Common myeloid progenitor, CD34-positive (primary cell): ENCODE data around the gene TIAM2.

Source experiments
- CTCF ChIA-PET: fragments of 350-600 bp; sonication (Branson Sonifier 250); formaldehyde crosslinking; loops from one replicate; lab custom pipeline; 2021; ENCODE audit warnings: antibody characterized with exemption; lab: Charles Lee
- POLR2A ChIA-PET: fragments of 350-600 bp; sonication (Branson Sonifier 250); formaldehyde crosslinking; loops from one replicate; lab custom pipeline; 2021; ENCODE audit warnings: antibody characterized with exemption; lab: Charles Lee
- DNase-seq, 3 donors: peaks; one replicate each; pipeline versions ENCODE4 v3.0.0 to v3.0.0-alpha.2; 2013
- H3K27ac ChIP-seq, 2 experiments: 1 replicate in 1 of 2; 2 replicates in 1 of 2; pipeline ENCODE4 v1.7.0; 2013; ENCODE audit warnings: inconsistent platforms in 2 of 2, low read length in 2 of 2, mild to moderate bottlenecking in 2 of 2, low read depth in 1 of 2, moderate library complexity in 1 of 2; ENCODE audit not compliant: severe bottlenecking in 2 of 2, insufficient read depth in 1 of 2, poor library complexity in 1 of 2
- H3K27me3 ChIP-seq, 5 experiments: replicated peaks in 2 of 5; 1 replicate in 3 of 5; 2 replicates in 2 of 5; pipeline versions ENCODE4 v1.6.1 to v1.7.0; 2013; ENCODE audit warnings: low read length in 4 of 5, mild to moderate bottlenecking in 2 of 5, moderate library complexity in 2 of 5, inconsistent platforms in 1 of 5; ENCODE audit not compliant: insufficient read depth in 5 of 5, control insufficient read depth in 4 of 5
- H3K36me3 ChIP-seq, 4 experiments: 1 replicate in 2 of 4; 2 replicates in 2 of 4; pipeline versions ENCODE4 v1.6.1 to v1.7.0; 2013; ENCODE audit warnings: low read length in 3 of 4, control low read depth in 1 of 4, mild to moderate bottlenecking in 1 of 4; ENCODE audit not compliant: control insufficient read depth in 4 of 4, insufficient read depth in 4 of 4
- H3K4me1 ChIP-seq, 4 experiments: 1 replicate in 3 of 4; 2 replicates in 1 of 4; pipeline versions ENCODE4 v1.6.1 to v1.7.1; 2013; ENCODE audit warnings: low read length in 3 of 4, mild to moderate bottlenecking in 3 of 4, control low read depth in 1 of 4, inconsistent platforms in 1 of 4, moderate library complexity in 1 of 4; ENCODE audit not compliant: control insufficient read depth in 4 of 4, insufficient read depth in 4 of 4; ENCODE audit errors: control extremely low read depth in 1 of 4
- H3K4me3 ChIP-seq, 7 experiments: 1 replicate in 4 of 7; 2 replicates in 3 of 7; pipeline versions ENCODE4 v1.5.1 to v1.7.0; 2013; ENCODE audit warnings: mild to moderate bottlenecking in 7 of 7, low read length in 6 of 7, moderate library complexity in 6 of 7, inconsistent platforms in 2 of 7, low read depth in 2 of 7, control low read depth in 1 of 7; ENCODE audit not compliant: insufficient read depth in 4 of 7, control insufficient read depth in 1 of 7; ENCODE audit errors: extremely low read depth in 1 of 7
- H3K9me3 ChIP-seq, 5 experiments: 1 replicate in 4 of 5; 2 replicates in 1 of 5; pipeline versions ENCODE4 v1.6.1 to v1.7.1; 2013; ENCODE audit warnings: low read length in 4 of 5, mild to moderate bottlenecking in 2 of 5, inconsistent platforms in 1 of 5, low read depth in 1 of 5, moderate library complexity in 1 of 5; ENCODE audit not compliant: control insufficient read depth in 4 of 5, insufficient read depth in 2 of 5; ENCODE audit errors: control extremely low read depth in 1 of 5
- WGBS: methylation state at CpG from one replicate; pipeline ENCODE4 v1.1.5; 2013; ENCODE audit not compliant: insufficient coverage; 5-methylcytosine and 5-hydroxymethylcytosine counted together

Gene TIAM2

GRCh38 chr6:155245831-155246230 is 250.7 kb downstream of the TIAM2 start:
- CTCF ChIA-PET, result interaction anchor here (1.0 to 7.5 kb wide), 5 partner anchors 10 to 317 kb away, joined by 4 to 62 read pairs (median 4); no protein-coding TSS in a partner anchor
- Histone ChIP-seq H3K4me1 (no peaks in the 10 kb centered on the region), H3K27ac (no peak overlapping the region), H3K27me3 (no peaks in the 10 kb centered on the region), H3K9me3 (no peaks in the 10 kb centered on the region), H3K4me3 (no peak overlapping the region), H3K36me3 (peaks cover 0 to 22% (median 6%) of the 10 kb centered on the region in 4 experiments)
- WGBS, result 100% methylated on average over 2 of the region's 3 CpGs
- POLR2A ChIA-PET, result interaction anchor here (0.6 to 0.7 kb wide), 3 partner anchors 13 to 172 kb away, joined by 4 to 5 read pairs (median 5); no protein-coding TSS in a partner anchor
- DNase-seq, result no peak

GRCh38 chr6:155246825-155247224 is 251.7 kb downstream of the TIAM2 start:
- ChIA-PET CTCF (interaction anchor here (1.0 to 7.5 kb wide), 7 partner anchors 9 to 322 kb away, joined by 3 to 62 read pairs (median 4); no protein-coding TSS in a partner anchor), POLR2A (no interaction called here)
- Histone ChIP-seq H3K4me1 (no peaks in the 10 kb centered on the region), H3K27ac (no peak overlapping the region), H3K36me3 (peaks cover 0 to 29% (median 6%) of the 10 kb centered on the region in 4 experiments), H3K9me3 (no peaks in the 10 kb centered on the region), H3K27me3 (no peaks in the 10 kb centered on the region), H3K4me3 (no peak overlapping the region)
- no peak for DNase-seq
- no CpG with 5 or more reads among the region's 2 CpGs for WGBS

- WGBS, result 98% methylated on average over 4 of the region's 5 CpGs
Observed at GRCh38 chr6:155247618-155248007, 252.5 kb downstream of the TIAM2 start.

GRCh38 chr6:155248008-155249001 is 253.2 kb downstream of the TIAM2 start:
- no peak overlapping the region for H3K4me3 ChIP-seq

More at GRCh38 chr6:155247618-155248007, 252.5 kb downstream of the TIAM2 start:
- H3K4me3 ChIP-seq, result no peak overlapping the region
- CTCF ChIA-PET, result interaction anchor here (0.9 to 7.5 kb wide), 16 partner anchors 10 to 381 kb away, joined by 3 to 62 read pairs (median 4); no protein-coding TSS in a partner anchor
- no peaks in the 10 kb centered on the region for H3K27me3 ChIP-seq
- no peaks in the 10 kb centered on the region for H3K9me3 ChIP-seq
- H3K27ac ChIP-seq, result no peak overlapping the region
- no peak for DNase-seq
- POLR2A ChIA-PET, result no interaction called here
- H3K36me3 ChIP-seq, result peaks cover 4 to 36% (median 9%) of the 10 kb centered on the region in 4 experiments
- no peaks in the 10 kb centered on the region for H3K4me1 ChIP-seq

GRCh38 chr6:155250701-155251381 is 255.7 kb downstream of the TIAM2 start:
- ChIA-PET CTCF (interaction anchor here (0.6 to 7.5 kb wide), 13 partner anchors 13 to 382 kb away, joined by 3 to 62 read pairs (median 4); no protein-coding TSS in a partner anchor), POLR2A (no interaction called here)
- Histone ChIP-seq H3K4me3 (no peak overlapping the region), H3K27ac (no peak overlapping the region), H3K36me3 (peaks cover 17 to 65% (median 26%) of the 10 kb centered on the region in 4 experiments), H3K4me1 (no peaks in the 10 kb centered on the region), H3K27me3 (no peaks in the 10 kb centered on the region), H3K9me3 (no peaks in the 10 kb centered on the region)
- 94% methylated on average over 9 of the region's 10 CpGs for WGBS
- DNase-seq, result no peak

More at GRCh38 chr6:155248008-155249001, 253.2 kb downstream of the TIAM2 start:
- no peaks in the 10 kb centered on the region for H3K27me3 ChIP-seq
- DNase-seq, result peak; percentile 52 to 70 (median 60)
- CTCF ChIA-PET, result interaction anchor here (0.7 to 7.5 kb wide), 19 partner anchors 10 to 399 kb away, joined by 3 to 62 read pairs (median 4); no protein-coding TSS in a partner anchor
- no peaks in the 10 kb centered on the region for H3K4me1 ChIP-seq
- no peak overlapping the region for H3K27ac ChIP-seq
- H3K9me3 ChIP-seq, result no peaks in the 10 kb centered on the region
- H3K36me3 ChIP-seq, result peaks cover 5 to 43% (median 13%) of the 10 kb centered on the region in 4 experiments
- POLR2A ChIA-PET, result no interaction called here
- WGBS, result 85% methylated on average over 28 of the region's 30 CpGs

GRCh38 chr6:155252581-155252980 is 257.5 kb downstream of the TIAM2 start:
- no peak overlapping the region for H3K4me3 ChIP-seq
- H3K36me3 ChIP-seq, result peaks cover 25 to 80% (median 39%) of the 10 kb centered on the region in 4 experiments
- WGBS, result 97% methylated on average over 5 of the region's 8 CpGs
- H3K27me3 ChIP-seq, result no peaks in the 10 kb centered on the region
- CTCF ChIA-PET, result interaction anchor here (1.2 to 7.5 kb wide), 5 partner anchors 13 to 384 kb away, joined by 3 to 62 read pairs (median 4); no protein-coding TSS in a partner anchor
- H3K27ac ChIP-seq, result no peak overlapping the region
- POLR2A ChIA-PET, result no interaction called here
- DNase-seq, result no peak
- no peaks in the 10 kb centered on the region for H3K9me3 ChIP-seq
- H3K4me1 ChIP-seq, result no peaks in the 10 kb centered on the region
